Neuronal stem cell (in vitro differentiated cells): ENCODE data around the gene TMSB4Y. TPM values are rescaled to one million over a fixed set of nuclear protein-coding genes. Genes with fewer than 3 reads are reported as not detected.

Experiments used
- DNase-seq: peaks from one replicate; pipeline ENCODE4 v3.0.0-alpha.2; 2013; ENCODE audit warnings: low spot score
- H2AFZ ChIP-seq: one replicate; pipeline ENCODE4 v1.6.1; 2013; ENCODE audit warnings: mild to moderate bottlenecking, low read length, inconsistent platforms
- H2AK5ac ChIP-seq: 2 replicates; pipeline ENCODE4 v1.6.1; 2013; ENCODE audit warnings: low read depth, mild to moderate bottlenecking, inconsistent platforms, low read length, moderate library complexity, mixed read lengths
- H2BK120ac ChIP-seq: 2 replicates; pipeline ENCODE4 v1.6.1; 2013; ENCODE audit warnings: low read depth, mild to moderate bottlenecking, inconsistent platforms, low read length, moderate library complexity, mixed read lengths
- H2BK12ac ChIP-seq: one replicate; pipeline ENCODE4 v1.6.1; 2013; ENCODE audit warnings: low read length, inconsistent platforms
- H2BK15ac ChIP-seq: 2 replicates; pipeline ENCODE4 v1.6.1; 2013; ENCODE audit warnings: mild to moderate bottlenecking, low read length, inconsistent platforms, mixed read lengths
- H2BK5ac ChIP-seq: one replicate; pipeline ENCODE4 v1.6.1; 2013; ENCODE audit warnings: inconsistent platforms, mild to moderate bottlenecking, low read length, moderate library complexity
- H3K14ac ChIP-seq: one replicate; pipeline ENCODE4 v1.6.1; 2013; ENCODE audit warnings: low read length, inconsistent platforms
- H3K18ac ChIP-seq: 2 replicates; pipeline ENCODE4 v1.6.1; 2013; ENCODE audit warnings: low read length, inconsistent platforms
- H3K23ac ChIP-seq: 2 replicates; pipeline ENCODE4 v1.6.1; 2013; ENCODE audit warnings: low read depth, mild to moderate bottlenecking, mixed read lengths, low read length, inconsistent platforms; ENCODE audit not compliant: poor library complexity
- H3K27ac ChIP-seq: replicated peaks from 3 replicates; pipeline ENCODE4 v1.5.1; 2013; ENCODE audit warnings: low read length, inconsistent platforms
- H3K27me3 ChIP-seq, 3 experiments: 2 replicates each; pipeline ENCODE4 v1.6.1; 2013; ENCODE audit warnings: low read length in 3 of 3, mild to moderate bottlenecking in 2 of 3, inconsistent platforms in 1 of 3, low read depth in 1 of 3, mixed read lengths in 1 of 3, moderate library complexity in 1 of 3; ENCODE audit not compliant: control insufficient read depth in 3 of 3, insufficient read depth in 3 of 3
- H3K36me3 ChIP-seq, 2 donors: replicated peaks in 1 of 2; 2 replicates each; pipeline ENCODE4 v1.6.1; 2013; ENCODE audit warnings: low read length in 2 of 2; ENCODE audit not compliant: control insufficient read depth in 2 of 2, insufficient read depth in 2 of 2
- H3K4ac ChIP-seq: 2 replicates; pipeline ENCODE4 v1.6.1; 2013; ENCODE audit warnings: inconsistent platforms, mild to moderate bottlenecking, low read length, moderate library complexity
- H3K4me1 ChIP-seq, 2 donors: 1 replicate in 1 of 2; 2 replicates in 1 of 2; pipeline ENCODE4 v1.6.1; 2013; ENCODE audit warnings: low read length in 2 of 2, low read depth in 1 of 2; ENCODE audit not compliant: control insufficient read depth in 2 of 2, insufficient read depth in 1 of 2
- H3K4me2 ChIP-seq: one replicate; pipeline ENCODE4 v1.6.1; 2013; ENCODE audit warnings: mild to moderate bottlenecking, low read length, inconsistent platforms; ENCODE audit not compliant: insufficient read depth, poor library complexity, severe bottlenecking
- H3K4me3 ChIP-seq, 2 donors: 2 replicates each; pipeline ENCODE4 v1.5.1; 2013; ENCODE audit warnings: low read length in 2 of 2, mild to moderate bottlenecking in 2 of 2, inconsistent platforms in 1 of 2, moderate library complexity in 1 of 2
- H3K79me1 ChIP-seq: one replicate; pipeline ENCODE4 v1.6.1; 2013; ENCODE audit warnings: low read depth, mild to moderate bottlenecking, inconsistent platforms, low read length, moderate library complexity
- H3K9ac ChIP-seq: one replicate; pipeline ENCODE4 v1.6.1; 2013; ENCODE audit warnings: mild to moderate bottlenecking, low read depth, low read length, inconsistent platforms; ENCODE audit not compliant: poor library complexity
- H3K9me3 ChIP-seq, 2 donors: replicated peaks in 1 of 2; 2 replicates each; pipeline versions ENCODE3 to v1.6.1; 2013; ENCODE audit warnings: low read length in 2 of 2, mild to moderate bottlenecking in 2 of 2, inconsistent platforms in 1 of 2, low read depth in 1 of 2, mixed read lengths in 1 of 2, moderate library complexity in 1 of 2; ENCODE audit not compliant: control insufficient read depth in 2 of 2, insufficient read depth in 1 of 2
- H4K8ac ChIP-seq: one replicate; pipeline ENCODE4 v1.6.1; 2013; ENCODE audit warnings: low read depth, mild to moderate bottlenecking, inconsistent platforms, low read length, moderate library complexity
- H4K91ac ChIP-seq: one replicate; pipeline ENCODE4 v1.6.1; 2013; ENCODE audit warnings: low read length, low read depth, mild to moderate bottlenecking, inconsistent platforms; ENCODE audit not compliant: poor library complexity
- WGBS, 2 donors: extraction: QIAGEN DNeasy Blood & Tissue Kit; methylation state at CpG; one replicate each; pipeline ENCODE4 v1.1.7; 2013; ENCODE audit warnings: missing lambda C conversion rate in 2 of 2, mixed read lengths in 1 of 2; ENCODE audit not compliant: insufficient read length in 2 of 2, insufficient replicate concordance in 1 of 2; ENCODE audit errors: extremely low coverage in 2 of 2; 5-methylcytosine and 5-hydroxymethylcytosine counted together
- polyA plus RNA-seq, 2 experiments: library from polyadenylated mRNA; stranded (reverse); fragments of 200-250 nt; gene quantifications; one replicate each; pipeline ENCODE4 v1.2.3, GENCODE V29; 2013

The TMSB4Y gene
- 2.9 TPM for polyA plus RNA-seq (2013, experiment 1 of 2)
- polyA plus RNA-seq (2013, experiment 2 of 2), result 2.5 TPM

DNA sequence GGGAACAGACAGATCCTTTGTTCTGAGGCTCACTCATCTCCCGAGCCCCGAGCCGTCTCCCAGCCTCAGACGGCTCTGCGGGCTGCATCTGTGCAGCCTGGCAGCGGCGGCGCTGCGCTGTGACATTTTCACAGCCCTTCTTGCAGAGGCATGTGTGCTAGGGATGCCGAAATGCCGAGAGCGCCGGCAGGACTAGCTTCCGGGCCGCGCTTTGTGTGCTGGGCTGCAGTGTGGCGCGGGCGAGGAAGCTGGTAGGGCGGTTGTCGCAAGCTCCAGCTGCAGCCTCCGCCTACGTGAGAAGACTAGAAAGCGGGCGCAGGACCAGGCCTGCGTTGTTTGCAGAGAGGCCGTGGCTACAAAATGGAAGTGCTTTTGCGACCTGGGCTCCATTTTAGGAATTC lies at the start of gene TMSB4Y:
TSS of gene TMSB4Y (plus strand) at position 332 of the 401 bp plus-strand sequence.
- Histone ChIP-seq H2AK5ac (peak within 1 kb of the TSS; percentile 37), H3K4me2 (peak within 1 kb of the TSS; percentile 48), H3K79me1 (no peaks in the 10 kb centered on the region), H3K9me3 (no peaks in the 10 kb centered on the region), H2BK12ac (no peak within 1 kb of the TSS), H4K8ac (no peak within 1 kb of the TSS), H3K4ac (no peak within 1 kb of the TSS), H3K4me3 (peak within 1 kb of the TSS in 1 of 2 donors; percentile 78), H2BK120ac (no peak within 1 kb of the TSS), H3K36me3 (no peaks in the 10 kb centered on the region), H3K18ac (peak within 1 kb of the TSS; percentile 83), H2AFZ (no peak within 1 kb of the TSS), H3K4me1 (no peaks in the 10 kb centered on the region), H3K14ac (no peak within 1 kb of the TSS), H3K27me3 (no peaks in the 10 kb centered on the region), H3K23ac (no peak within 1 kb of the TSS), H3K9ac (no peak within 1 kb of the TSS), H3K27ac (peak within 1 kb of the TSS; percentile 98), H2BK5ac (peak within 1 kb of the TSS; percentile 53), H4K91ac (no peak within 1 kb of the TSS), H2BK15ac (no peak within 1 kb of the TSS)
- no CpG with 5 or more reads among the region's 28 CpGs for WGBS, 2 donors
- DNase-seq, result peak; percentile 61

DNA sequence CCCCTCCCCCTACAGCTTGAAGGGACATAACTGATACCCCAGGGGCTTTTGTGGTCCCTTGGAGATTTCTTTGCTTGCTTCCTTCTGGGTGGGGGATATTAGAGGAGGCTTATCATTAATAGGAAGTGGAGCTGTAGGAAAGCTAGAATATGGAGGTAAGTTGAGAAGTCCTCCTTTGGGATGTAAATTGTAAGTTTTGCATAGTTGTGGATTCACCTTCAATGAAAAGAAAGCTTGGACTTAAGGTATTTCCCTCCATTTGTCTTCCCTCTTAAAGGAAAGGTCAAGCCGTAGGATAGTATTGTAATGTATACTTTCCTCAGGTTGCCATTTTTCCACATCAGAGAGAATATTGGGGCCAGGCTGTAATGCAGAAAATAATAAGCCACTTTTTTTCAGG lies 39.5 kb upstream of the TMSB4Y start:
- Histone ChIP-seq H3K14ac (no peak overlapping the region), H3K79me1 (no peaks in the 10 kb centered on the region), H2BK15ac (no peak overlapping the region), H2AFZ (no peak overlapping the region), H2BK5ac (no peak overlapping the region), H3K23ac (no peak overlapping the region), H4K8ac (no peak overlapping the region), H3K4me1 (no peaks in the 10 kb centered on the region), H3K4me3 (no peak overlapping the region), H3K4ac (no peak overlapping the region), H3K27me3 (no peaks in the 10 kb centered on the region), H2BK12ac (no peak overlapping the region), H3K9ac (no peak overlapping the region), H4K91ac (no peak overlapping the region), H3K36me3 (no peaks in the 10 kb centered on the region), H3K4me2 (no peak overlapping the region), H3K9me3 (no peaks in the 10 kb centered on the region), H2AK5ac (no peak overlapping the region), H3K18ac (no peak overlapping the region), H2BK120ac (no peak overlapping the region), H3K27ac (no peak overlapping the region)
- DNase-seq, result no peak
- WGBS, 2 donors, result no CpG with 5 or more reads among the region's 1 CpG

DNA sequence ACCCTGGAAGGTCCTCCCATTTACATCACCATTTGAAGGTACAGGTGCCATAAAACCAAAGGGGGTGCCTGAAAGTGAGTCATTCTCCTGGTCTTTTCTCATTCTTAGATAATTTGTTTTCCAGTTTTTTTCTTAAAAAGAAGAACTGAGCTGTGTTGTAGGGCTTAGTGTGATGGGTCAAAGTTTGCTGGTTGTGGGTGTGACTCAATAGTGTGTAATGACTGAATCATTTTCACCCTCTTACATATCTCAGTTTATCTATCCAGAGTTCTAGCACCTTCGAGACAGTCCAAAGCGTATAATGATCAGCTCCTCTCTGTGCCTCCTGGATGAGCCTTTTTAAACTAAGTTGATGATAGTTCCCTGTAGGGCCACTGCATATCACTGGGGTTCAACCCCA lies 32.6 kb upstream of the TMSB4Y start:
- Histone ChIP-seq H3K9me3 (no peaks in the 10 kb centered on the region), H3K4me2 (no peak overlapping the region), H3K9ac (no peak overlapping the region), H3K18ac (no peak overlapping the region), H4K8ac (no peak overlapping the region), H3K14ac (no peak overlapping the region), H3K23ac (no peak overlapping the region), H3K4me1 (no peaks in the 10 kb centered on the region), H2BK12ac (no peak overlapping the region), H2BK5ac (no peak overlapping the region), H2AK5ac (no peak overlapping the region), H2BK120ac (no peak overlapping the region), H3K27ac (no peak overlapping the region), H3K4ac (no peak overlapping the region), H3K36me3 (no peaks in the 10 kb centered on the region), H3K79me1 (no peaks in the 10 kb centered on the region), H4K91ac (no peak overlapping the region), H2BK15ac (no peak overlapping the region), H3K27me3 (no peaks in the 10 kb centered on the region), H3K4me3 (no peak overlapping the region), H2AFZ (no peak overlapping the region)
- no CpG with 5 or more reads among the region's 2 CpGs for WGBS, 2 donors
- DNase-seq, result no peak

DNA sequence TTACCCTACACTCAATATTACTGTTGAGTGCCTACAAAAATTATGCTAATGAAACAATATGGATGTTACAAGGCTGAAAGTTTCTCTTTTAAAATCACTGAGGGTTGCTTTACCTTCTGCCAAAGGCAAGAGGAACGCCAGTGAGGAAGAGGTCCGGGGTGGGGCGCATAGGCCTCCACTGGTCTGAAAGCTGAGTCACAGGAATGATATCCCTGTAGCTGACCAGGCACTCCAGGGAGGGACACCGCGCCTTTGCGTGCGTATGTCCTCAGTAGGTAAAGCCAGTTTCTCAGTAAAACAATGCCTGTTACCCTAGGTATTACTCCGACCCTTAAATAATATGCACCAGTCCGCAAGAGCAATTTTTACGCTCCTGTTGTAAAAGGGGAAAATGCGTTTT lies 1.4 kb upstream of the TMSB4Y start:
- Histone ChIP-seq H3K4me1 (no peaks in the 10 kb centered on the region), H2AK5ac (no peak overlapping the region), H2BK12ac (no peak overlapping the region), H2BK5ac (peak overlapping the region; percentile 53), H3K36me3 (no peaks in the 10 kb centered on the region), H3K27ac (no peak overlapping the region), H3K14ac (no peak overlapping the region), H2BK15ac (no peak overlapping the region), H2AFZ (no peak overlapping the region), H3K4me3 (no peak overlapping the region), H3K4ac (no peak overlapping the region), H3K27me3 (no peaks in the 10 kb centered on the region), H3K23ac (no peak overlapping the region), H3K4me2 (no peak overlapping the region), H3K9ac (no peak overlapping the region), H4K8ac (no peak overlapping the region), H2BK120ac (no peak overlapping the region), H3K79me1 (no peaks in the 10 kb centered on the region), H4K91ac (no peak overlapping the region), H3K18ac (no peak overlapping the region), H3K9me3 (no peaks in the 10 kb centered on the region)
- WGBS, 2 donors, result no CpG with 5 or more reads among the region's 11 CpGs
- no peak for DNase-seq
